ENCODE results near the gene DUSP28.

The DUSP28 gene

DNA sequence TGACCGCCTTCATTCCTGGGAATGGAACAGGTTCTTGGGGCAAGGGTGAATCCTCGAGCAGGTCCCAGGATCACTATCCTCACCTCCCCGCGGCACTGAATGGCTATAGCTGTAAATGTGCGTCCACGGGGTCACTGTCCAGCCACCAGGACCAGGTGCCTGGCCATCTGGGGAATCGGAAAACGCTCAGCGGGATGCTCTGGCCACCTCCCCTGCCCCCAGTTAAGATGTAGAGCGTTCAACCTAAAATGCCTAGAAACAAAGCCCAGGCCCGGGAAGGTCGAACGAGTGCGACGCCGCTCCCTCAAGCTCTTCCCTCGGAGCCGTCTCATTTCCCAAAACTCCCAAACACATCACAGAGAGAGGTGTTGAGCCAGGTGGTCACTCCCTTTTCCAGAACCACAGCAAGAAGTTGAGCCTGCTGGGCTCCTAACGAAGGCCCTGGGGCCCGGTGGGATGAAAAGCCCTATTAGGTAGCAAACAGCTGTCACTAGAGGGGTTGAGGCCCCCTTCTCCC lies 25.6 kb downstream of the DUSP28 start:
- no peak for DNase-seq

DNA sequence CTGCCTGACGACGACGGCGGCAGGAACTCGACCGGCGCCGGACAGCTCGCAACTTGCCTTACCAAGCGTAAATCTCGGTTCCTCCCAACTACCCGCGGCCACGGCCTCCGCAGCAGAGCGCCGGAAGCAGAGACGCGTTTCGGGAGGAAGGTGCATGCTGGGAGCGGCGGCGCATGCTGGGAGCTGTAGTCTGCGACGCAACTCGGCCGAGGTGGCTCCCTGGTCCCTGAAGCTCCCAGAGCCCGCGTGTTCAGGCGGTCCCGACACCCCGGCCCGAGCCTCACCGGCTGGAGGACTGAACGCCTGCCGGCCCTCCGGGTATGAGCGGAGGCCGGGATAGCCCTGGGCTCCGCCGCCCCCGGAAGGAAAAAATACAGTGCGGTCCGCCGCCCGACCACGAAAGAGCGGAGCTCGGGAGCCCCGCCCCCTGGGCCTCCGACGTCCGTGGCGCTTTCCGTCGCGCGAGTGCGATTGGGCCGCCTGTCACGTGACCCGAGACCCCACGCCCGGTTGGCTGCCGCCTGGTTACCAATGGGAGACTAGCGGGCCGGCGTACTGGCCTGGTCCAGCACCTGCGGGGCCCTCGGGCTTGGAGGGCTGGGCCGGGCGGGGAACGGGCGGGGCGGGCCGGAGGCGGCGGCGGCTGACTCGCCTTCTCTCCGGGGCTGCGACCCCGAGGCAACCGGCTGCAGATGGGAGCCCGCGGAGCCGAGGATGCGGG lies 26.2 kb downstream of the DUSP28 start, which contains the start of gene CAPN10:
CAPN10 (plus strand) TSS at position 537 of the 721 bp plus-strand sequence; CDS start at position 715, 178 bp downstream.
- peak; percentile 62 to 100 (median 97) for DNase-seq

DNA sequence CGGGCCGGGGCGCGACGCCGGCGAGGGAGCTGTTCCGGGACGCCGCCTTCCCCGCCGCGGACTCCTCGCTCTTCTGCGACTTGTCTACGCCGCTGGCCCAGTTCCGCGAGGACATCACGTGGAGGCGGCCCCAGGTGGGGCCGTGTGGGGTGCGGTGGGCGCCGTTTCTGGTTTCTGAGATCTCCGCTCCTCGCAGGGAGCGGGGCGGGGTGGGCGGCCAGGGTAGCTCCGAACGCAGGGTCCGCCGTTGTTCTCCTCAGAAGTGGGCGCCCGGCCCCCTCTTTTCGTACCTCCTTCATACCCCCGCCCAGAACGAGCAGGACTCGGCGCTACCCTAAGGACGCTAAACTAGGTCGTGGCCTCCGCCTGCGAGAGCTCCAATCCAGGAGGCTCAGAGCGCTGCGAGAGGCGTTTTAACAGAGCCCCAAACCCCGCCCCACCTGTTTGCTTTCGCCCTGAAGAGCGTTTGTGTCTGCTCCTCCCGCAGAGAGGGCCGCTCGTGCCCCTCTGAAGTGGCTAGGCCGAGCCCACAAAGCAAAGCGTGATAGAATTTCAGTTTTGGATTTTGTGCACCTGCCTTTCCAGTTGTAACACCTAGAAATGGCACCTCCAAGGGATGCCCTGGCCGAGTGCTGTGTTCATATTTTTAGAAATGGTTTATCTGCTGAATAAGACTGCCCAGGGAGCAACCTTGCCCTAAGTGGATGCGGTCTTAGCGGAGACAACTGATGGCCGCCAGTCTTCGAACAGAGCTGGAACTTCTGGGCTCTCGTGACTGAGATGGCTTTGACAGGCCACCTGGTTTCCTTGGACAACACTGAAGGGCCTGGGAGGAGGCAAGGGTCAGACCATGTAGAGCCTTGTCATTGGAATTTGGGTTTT lies 27.0 kb downstream of the DUSP28 start:
- DNase-seq: peak in 2 of 56 donors; percentile 60 to 72

DNA sequence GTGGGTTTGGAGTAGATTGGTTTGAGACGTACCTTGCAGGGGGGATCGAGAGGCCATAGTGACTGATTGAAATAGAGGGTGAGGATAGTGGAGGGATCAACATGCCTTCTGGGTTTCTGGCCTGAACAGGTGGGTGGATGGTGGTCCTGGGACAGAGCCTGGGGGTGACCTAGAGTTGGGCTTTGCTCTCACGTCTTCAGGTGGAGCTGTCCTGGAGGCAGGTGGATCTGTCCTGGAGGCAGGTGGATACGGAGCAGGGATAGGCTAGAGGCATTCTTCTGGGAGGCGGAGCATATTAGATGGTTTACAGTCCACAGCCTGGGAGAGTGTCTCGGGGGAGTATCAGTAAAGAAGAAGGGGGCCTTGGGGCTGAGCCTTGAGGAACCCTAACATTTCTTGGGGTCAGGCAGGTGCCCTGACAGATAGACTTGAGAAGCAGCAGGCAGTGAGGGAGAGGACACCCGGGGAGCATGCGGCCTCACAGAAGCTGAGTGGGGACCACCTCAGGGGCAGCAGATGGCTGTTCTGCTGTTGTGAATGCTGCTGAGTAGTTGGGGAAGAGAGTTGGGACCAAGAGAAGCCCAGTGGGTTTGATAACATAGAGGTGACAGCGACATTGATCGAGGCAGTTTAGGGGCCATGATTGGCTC lies 28.0 kb downstream of the DUSP28 start:
- DNase-seq: no peak

DNA sequence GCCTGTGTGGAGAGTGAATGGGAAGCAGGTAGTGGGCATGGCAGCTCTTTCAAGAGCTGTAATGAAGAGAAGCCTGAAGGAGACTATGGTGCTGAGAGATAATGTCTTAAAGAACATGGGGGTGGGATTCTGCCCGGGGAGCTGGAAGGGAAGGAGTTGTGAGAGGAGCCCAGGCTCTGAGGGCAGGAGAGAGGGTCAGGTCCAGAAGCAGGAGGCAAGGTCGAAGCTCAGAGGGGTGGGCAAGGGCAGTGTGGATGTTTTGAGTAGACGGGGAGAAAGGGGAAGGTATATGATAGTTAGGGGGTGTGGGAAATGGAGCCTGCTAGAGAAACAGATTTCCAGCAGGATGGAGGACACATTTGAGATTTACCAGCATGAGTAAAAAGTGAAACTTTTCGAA lies 28.5 kb downstream of the DUSP28 start:
- no peak for DNase-seq

DNA sequence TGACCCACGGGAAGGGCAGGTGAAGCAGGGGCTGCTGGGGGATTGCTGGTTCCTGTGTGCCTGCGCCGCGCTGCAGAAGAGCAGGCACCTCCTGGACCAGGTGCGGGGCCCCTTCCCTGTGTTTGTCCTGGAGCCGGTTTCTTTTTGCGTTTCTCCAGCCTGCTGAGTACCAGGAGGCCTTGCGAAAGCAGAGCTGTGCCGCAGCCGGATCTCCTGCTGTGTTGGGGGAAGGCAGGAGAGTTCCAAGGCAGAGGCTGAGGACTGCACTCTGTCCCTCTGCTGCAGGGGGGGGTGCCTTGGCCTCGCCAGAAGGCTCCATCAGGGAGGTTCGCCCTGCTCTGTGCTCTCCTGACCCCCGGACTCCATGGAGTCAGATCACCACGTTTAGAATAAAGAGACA lies 29.2 kb downstream of the DUSP28 start:
- DNase-seq: no peak

DNA sequence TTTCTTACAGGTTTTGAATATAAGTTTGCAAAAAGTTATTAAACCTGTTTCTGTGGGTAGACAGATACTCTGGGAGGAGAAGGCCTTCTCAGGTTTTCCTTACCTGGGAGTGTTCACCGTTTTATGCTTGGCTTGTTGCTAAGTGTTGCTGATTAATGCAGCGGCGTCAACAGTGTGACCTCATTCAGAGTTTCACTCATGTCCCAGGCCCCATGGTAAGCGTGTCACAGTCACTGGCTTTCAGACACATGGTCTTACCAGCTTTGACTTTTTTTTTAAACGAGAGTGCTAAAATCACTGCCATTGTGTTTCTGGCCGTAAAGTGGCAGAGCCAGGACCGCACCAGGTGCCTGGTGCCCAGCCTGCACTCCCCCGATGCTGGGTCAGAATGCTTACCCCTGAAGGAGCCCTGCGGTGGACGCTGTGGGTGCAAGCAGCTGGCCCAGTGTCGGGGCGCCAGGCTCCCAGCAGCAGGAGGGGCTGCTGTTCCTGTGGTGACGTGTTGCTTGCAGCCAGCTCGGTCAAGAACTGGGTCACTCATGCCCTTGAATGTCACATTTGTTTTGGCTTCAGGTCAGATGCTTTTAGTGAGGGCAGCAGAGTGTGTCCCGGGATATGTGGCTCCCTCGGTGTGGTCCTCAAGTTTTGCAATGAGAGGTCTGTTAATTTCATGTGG lies 29.8 kb downstream of the DUSP28 start:
- DNase-seq: no peak

DNA sequence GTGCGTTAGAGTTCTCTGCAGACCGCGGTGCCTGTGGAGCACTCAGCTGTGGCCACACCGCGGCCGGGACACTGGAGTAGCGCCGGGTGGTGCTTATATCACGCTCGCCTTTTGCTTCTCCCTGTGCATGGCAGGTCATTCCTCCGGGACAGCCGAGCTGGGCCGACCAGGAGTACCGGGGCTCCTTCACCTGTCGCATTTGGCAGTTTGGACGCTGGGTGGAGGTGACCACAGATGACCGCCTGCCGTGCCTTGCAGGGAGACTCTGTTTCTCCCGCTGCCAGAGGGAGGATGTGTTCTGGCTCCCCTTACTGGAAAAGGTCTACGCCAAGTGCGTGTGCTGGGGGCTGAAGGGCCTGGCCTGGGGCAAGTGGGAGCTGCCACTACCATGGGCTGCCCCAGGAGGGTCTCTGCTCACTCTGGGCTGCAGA lies 30.5 kb downstream of the DUSP28 start:
- no peak for DNase-seq

DNA sequence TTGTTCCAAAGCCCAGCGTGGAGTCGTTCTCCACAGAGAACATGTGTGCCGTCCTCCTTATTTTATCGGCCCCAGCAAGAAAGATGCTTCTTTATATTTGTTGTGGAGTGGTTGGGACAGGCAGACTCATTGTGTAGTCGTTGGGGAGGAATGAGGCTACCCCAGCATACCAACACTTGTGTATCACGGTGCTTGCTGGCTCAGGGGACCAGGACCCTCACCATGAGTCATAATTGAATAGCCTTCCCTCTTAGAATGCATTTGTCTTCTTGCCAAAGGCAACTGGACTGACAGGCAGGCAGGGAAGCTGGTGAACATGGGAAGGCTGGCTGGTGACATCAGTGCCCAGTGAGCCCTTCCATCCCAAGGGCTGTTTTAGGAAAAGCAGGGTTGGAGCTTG lies 31.1 kb downstream of the DUSP28 start:
- DNase-seq: no peak

DNA sequence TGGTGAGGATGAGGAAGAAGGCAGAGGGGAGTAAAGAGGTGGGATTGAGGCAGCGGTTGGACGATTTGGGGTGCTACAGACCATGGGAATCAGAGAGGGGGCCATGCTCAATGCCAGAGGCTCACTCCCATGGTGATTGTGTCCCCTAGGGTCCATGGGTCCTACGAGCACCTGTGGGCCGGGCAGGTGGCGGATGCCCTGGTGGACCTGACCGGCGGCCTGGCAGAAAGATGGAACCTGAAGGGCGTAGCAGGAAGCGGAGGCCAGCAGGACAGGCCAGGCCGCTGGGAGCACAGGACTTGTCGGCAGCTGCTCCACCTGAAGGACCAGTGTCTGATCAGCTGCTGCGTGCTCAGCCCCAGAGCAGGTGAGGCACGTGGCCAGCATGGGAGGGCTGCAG lies 31.6 kb downstream of the DUSP28 start:
- no peak for DNase-seq

DNA sequence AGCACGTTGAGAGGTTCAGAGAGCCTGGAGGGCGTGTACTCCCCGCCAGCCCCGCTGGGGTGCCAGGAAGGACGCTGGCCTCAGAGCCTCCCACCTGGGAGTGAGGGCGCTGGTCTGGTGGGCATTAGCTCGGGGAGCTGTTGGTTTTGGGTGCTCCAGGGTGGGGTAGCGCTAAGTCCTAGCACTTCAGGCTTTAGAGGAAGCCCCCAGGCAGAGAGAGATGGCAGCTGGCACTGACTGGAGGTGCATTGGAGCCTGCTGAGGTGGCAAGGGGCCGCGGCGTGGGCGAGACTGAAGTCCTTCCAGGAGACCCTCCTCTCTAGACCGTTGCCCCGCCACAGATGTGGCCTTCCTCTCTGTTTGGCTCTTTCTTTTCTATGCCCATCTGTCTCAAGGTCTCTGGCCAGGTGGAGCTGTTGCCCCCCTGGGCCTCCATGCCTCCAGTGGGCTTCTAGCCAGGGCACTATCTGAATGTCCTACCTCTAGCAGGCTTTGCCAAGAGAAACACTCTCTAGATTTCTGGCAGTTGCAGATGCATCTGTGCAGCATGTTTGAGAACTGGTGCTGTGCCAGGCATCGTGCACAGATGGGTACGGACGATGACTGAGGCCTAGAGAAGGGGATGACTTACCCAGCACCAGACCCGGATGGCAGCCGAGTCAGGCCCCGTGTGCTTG lies 33.0 kb downstream of the DUSP28 start:
- no peak for DNase-seq

DNA sequence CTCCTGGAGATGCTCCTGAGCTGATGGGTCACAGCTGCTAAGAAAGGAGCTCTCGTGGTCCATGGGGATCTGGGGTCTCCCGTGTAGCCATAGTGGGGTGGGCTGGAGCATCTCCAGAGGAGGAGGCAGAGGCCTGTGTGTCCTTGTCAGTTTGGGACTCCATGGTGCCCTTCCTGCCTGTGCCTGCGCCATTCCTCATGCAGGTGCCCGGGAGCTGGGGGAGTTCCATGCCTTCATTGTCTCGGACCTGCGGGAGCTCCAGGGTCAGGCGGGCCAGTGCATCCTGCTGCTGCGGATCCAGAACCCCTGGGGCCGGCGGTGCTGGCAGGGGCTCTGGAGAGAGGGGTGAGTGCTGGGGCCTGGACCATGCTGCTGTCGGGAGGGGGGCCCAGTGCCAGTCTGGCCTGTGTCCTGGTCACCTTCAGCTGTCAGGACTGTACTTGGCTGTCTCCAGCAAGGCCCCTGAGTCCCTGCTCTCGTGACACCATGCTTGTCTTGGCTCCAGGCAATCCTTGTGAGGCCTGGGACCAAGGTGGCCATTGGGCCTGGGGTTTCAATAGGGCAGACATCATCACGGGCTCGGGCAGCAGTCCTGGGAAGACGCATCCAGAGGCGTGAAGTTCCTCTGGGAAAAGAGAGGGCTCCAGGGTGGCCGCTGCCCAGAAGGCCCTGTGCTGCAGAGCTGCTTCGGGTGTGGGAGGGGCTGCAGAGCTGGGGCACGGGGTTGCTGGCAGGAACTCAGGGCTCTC lies 33.7 kb downstream of the DUSP28 start:
- DNase-seq: no peak

DNA sequence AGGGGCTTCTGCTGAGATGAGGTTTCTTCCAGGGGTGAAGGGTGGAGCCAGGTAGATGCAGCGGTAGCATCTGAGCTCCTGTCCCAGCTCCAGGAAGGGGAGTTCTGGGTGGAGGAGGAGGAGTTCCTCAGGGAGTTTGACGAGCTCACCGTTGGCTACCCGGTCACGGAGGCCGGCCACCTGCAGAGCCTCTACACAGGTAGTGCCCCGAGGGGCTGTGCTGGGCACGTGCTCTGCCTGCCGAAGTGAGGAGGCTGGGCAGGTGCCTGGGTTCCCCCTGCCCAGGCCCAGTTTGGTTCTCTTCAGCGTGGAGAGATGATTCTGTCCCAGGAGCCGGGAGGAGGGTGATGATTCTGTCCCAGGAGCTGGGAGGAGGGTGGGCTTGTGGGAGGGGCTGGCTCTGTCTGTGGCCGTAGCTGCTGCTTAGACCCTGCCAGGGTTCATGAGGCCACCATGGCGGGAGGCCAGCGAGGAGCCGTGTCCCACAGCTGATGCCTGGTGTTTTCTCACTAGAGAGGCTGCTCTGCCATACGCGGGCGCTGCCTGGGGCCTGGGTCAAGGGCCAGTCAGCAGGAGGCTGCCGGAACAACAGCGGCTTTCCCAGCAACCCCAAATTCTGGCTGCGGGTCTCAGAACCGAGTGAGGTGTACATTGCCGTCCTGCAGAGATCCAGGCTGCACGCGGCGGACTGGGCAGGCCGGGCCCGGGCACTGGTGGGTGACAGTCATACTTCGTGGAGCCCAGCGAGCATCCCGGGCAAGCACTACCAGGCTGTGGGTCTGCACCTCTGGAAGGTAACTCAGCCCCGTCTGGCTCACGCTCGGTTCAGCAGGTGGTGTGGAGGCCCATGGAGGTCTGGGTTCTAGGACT lies 34.6 kb downstream of the DUSP28 start:
- peak in 2 of 56 donors; percentile 32 to 34 for DNase-seq

DNA sequence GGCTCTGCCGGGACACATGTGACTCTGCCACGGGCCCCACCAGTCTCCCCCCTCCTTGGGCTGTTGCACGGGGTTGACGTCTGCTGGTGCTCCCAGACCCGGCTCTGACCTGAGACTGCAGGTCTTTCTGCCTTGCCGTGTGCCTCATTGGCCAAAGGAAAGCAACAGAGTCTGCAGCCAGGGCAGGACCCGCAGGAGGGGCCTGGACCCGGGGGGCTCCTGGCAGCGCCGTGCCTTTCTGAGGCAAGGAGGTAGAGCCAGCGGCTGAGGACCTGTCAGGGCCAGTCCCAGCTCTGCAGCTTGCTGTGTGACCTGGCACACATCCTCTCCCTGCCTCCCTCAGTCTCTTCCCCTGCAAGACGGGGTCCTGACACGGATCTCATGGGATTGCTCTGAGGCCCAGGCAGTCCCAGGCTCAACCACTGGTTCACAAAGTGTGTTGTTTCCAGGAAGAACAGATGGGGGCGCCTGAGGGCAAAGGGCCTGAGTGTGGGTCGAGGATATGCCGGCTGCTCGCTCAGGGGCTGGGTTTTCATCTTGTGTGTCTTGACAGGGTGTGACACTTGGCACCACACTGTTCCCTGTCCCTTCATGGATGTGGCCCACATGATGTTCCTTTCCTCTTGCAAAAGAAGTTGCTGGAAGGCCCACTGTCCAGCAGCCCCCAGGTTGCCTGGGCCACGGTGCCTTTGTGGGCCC lies 35.4 kb downstream of the DUSP28 start:
- DNase-seq: peak in 2 of 56 donors; percentile 41 to 45

DNA sequence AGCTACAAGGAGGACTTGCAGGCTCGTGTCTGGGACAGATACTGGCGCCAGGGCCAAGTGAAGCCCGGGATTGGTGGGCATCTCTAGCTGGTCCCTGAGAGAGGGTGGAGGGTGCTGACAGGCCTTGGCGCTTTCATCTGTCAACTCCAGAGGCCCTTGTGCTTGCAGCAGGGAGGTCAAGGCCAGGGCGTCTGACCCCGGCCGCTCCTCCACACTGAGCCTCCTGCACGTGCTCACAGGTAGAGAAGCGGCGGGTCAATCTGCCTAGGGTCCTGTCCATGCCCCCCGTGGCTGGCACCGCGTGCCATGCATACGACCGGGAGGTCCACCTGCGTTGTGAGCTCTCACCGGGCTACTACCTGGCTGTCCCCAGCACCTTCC lies 35.9 kb downstream of the DUSP28 start:
- no peak for DNase-seq

DNA sequence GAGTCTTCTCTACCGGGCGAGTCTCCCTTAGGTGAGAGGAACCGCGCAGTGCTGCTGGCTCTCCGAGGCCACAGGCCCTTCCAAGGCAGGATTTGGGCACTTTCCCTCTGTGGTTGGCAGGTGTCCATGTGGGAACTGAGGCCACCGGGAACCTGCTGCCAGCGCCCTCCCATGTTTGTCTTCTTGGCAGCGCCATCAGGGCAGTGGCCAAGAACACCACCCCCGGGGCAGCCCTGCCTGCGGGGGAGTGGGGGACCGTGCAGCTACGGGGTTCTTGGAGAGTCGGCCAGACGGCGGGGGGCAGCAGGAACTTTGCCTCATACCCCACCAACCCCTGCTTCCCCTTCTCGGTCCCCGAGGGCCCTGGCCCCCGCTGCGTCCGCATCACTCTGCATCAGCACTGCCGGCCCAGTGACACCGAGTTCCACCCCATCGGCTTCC lies 36.4 kb downstream of the DUSP28 start:
- DNase-seq: peak in 47 of 56 donors; percentile 14 to 83 (median 50)

DNA sequence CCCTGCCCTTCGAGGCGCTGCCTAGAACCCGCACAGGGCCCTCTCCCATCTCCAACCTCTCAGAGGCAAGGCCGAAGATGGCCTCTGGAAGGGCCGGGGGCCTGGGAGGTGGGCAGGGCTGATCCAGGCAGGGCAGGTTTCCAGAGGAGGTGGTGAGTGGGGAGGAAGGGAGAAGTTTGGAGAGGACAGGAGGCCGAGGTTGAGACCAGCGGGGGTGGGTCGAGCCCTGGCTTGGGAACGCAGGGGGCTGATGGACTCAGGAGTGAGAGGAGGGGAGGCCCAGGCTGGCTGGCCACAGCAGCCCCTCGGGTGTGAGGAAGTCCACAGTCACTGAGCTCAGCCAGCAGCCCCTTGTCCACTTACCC lies 36.9 kb downstream of the DUSP28 start:
- no peak for DNase-seq
